ENCODE results near the gene MRPL19. TPM values are rescaled to one million over a fixed set of nuclear protein-coding genes. Genes with fewer than 3 reads are reported as not detected.

MRPL19 gene
- total and polyA plus RNA-seq, 9 donors: 11.9 to 46.8 (median 32.5) TPM

DNA sequence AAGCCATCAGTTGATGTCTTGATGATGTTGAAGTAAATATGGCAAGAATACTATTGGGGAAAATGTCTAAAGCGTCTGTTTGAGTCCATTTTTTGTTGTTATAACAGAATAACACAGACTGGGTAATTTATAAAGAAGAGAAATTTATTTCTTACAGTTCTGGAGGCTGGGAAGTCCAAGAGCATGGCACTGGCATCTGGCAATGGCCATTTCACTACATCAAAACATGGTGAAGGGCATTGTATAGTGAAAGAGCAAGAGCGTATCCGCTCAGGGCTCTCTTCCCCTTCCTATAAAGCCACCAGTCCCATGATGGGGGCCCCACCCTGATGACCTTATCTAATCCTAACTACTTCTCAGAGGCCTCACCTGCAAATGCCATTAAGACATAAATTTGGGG is 29.6 kb upstream of the MRPL19 start:
- TF ChIP-seq, protein P1, sequence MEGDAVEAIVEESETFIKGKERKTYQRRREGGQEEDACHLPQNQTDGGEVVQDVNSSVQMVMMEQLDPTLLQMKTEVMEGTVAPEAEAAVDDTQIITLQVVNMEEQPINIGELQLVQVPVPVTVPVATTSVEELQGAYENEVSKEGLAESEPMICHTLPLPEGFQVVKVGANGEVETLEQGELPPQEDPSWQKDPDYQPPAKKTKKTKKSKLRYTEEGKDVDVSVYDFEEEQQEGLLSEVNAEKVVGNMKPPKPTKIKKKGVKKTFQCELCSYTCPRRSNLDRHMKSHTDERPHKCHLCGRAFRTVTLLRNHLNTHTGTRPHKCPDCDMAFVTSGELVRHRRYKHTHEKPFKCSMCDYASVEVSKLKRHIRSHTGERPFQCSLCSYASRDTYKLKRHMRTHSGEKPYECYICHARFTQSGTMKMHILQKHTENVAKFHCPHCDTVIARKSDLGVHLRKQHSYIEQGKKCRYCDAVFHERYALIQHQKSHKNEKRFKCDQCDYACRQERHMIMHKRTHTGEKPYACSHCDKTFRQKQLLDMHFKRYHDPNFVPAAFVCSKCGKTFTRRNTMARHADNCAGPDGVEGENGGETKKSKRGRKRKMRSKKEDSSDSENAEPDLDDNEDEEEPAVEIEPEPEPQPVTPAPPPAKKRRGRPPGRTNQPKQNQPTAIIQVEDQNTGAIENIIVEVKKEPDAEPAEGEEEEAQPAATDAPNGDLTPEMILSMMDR (IDR thresholded peaks at IDR 0.05): no peak
- TF ChIP-seq POLR2A (IDR thresholded peaks at IDR 0.05) (no peak), EP300 (IDR thresholded peaks at IDR 0.05) (no peak)
- no peak for DNase-seq
- H3K27me3 ChIP-seq: no peaks in the 10 kb centered on the region
- no peaks in the 10 kb centered on the region for H3K4me1 ChIP-seq (ENCODE audit: insufficient read depth)
- H3K4me3 ChIP-seq: no peak overlapping the region
- intact Hi-C loops (cut with DNase I): no loop called here
- no peaks in the 10 kb centered on the region for H3K9me3 ChIP-seq
- H3K27ac ChIP-seq: no peak overlapping the region
- no peaks in the 10 kb centered on the region for H3K36me3 ChIP-seq
- 96 to 99% (median 97%) methylated on average over 3 of the region's 3 CpGs for WGBS, 3 donors

DNA sequence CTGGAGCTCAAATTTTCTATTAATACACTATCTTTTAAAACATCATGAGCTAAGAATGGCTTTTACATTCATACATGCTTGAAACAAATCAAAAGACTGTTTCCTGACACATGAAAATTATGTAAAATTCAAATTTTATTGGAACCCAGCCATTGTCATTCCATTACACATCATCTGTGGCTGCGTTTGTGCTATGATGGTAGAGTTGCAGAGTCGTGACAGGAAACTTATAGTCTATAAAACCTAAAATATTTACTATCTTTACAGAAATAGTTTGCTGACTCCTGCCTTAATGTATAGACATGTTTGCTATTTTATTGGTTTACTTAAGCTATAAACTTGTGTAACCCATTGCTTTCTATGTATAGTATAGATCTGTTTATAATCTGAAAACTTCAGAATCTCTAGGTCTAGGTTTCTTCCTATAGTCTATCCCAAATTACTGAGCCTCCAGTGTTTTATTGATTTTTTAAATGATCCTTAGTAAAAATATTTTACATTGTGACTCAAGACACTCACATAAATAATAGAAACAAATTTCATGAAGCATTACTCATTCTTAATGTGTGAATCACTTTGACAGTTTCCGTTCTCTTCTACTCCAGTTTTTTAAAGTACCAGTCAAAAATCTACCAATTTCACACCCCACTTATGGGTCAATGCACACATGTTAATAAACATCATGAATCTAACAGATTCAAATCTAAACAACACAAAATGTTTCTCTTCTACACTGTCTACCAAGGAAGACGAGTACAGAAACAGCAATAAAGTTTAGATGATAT is 26.4 kb upstream of the MRPL19 start:
- H3K27ac ChIP-seq: no peak overlapping the region
- no peaks in the 10 kb centered on the region for H3K36me3 ChIP-seq
- WGBS, 3 donors: 77 to 85% (median 80%) methylated on average over 4 of the region's 4 CpGs
- intact Hi-C loops (cut with DNase I): no loop called here
- no peaks in the 10 kb centered on the region for H3K9me3 ChIP-seq
- no peak overlapping the region for H3K4me3 ChIP-seq
- no peaks in the 10 kb centered on the region for H3K4me1 ChIP-seq (ENCODE audit: insufficient read depth)
- H3K27me3 ChIP-seq: no peaks in the 10 kb centered on the region
- DNase-seq: no peak
- TF ChIP-seq, protein P1 (IDR thresholded peaks at IDR 0.05): no peak
- no peak for TF ChIP-seq EP300 (IDR thresholded peaks at IDR 0.05)

DNA sequence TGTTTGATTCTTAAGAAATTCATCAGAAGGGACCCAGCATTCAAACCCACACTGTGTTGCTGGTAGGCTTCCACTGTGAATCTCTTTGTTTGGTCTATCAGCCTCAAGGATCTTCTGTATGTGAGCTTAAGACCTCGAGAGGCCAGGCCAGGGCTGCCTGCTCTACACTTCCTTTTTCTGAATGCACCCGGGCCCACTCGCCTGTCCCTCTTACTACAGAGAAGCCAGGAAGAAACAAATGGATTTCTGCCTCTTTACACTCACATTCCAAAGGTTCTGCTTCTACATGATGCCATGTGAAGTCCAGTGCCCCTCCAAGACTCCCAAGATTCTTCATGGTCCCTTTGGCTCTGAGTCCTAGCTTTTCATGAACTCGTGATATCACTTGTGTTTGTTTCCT is 25.4 kb upstream of the MRPL19 start:
- TF ChIP-seq POLR2A (IDR thresholded peaks at IDR 0.05) (no peak), EP300 (IDR thresholded peaks at IDR 0.05) (no peak)
- TF ChIP-seq, protein P1 (IDR thresholded peaks at IDR 0.05): no peak
- H3K4me3 ChIP-seq: no peak overlapping the region
- H3K9me3 ChIP-seq: no peaks in the 10 kb centered on the region
- no peak for DNase-seq
- WGBS, 3 donors: 87 to 91% (median 87%) methylated on average over 4 of the region's 4 CpGs
- no peak overlapping the region for H3K27ac ChIP-seq
- H3K4me1 ChIP-seq (ENCODE audit: insufficient read depth): no peaks in the 10 kb centered on the region
- H3K27me3 ChIP-seq: no peaks in the 10 kb centered on the region
- intact Hi-C loops (cut with DNase I): no loop called here
- no peaks in the 10 kb centered on the region for H3K36me3 ChIP-seq

DNA sequence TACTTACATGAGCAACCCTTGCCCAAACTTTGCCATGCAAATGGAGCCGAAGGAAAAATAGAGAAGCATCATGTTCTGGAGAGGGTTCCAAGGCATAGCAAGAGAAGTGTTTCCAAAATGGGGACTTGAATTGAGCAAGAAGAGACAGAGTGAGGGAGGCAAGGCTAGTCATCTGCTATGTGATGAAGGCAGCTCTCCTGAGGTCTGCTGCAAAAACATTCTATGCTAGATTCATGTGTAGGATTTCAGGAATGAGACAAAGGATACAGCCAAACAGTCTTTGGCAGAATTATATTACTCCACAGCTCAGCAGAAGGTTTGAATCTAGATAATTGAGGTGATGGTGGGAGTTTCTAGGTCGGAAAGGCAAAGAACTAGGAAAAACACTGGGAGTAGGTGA is 24.1 kb upstream of the MRPL19 start:
- Histone ChIP-seq H3K27me3 (no peaks in the 10 kb centered on the region), H3K27ac (no peak overlapping the region), H3K36me3 (no peaks in the 10 kb centered on the region), H3K4me3 (no peak overlapping the region), H3K4me1 (ENCODE audit: insufficient read depth) (no peaks in the 10 kb centered on the region), H3K9me3 (no peaks in the 10 kb centered on the region)
- DNase-seq: no peak
- intact Hi-C loops (cut with DNase I): no loop called here
- WGBS, 3 donors: 41 to 73% (median 48%) methylated on average over 2 of the region's 2 CpGs
- TF ChIP-seq EP300 (IDR thresholded peaks at IDR 0.05): no peak
- no peak for TF ChIP-seq POLR2A (IDR thresholded peaks at IDR 0.05)

DNA sequence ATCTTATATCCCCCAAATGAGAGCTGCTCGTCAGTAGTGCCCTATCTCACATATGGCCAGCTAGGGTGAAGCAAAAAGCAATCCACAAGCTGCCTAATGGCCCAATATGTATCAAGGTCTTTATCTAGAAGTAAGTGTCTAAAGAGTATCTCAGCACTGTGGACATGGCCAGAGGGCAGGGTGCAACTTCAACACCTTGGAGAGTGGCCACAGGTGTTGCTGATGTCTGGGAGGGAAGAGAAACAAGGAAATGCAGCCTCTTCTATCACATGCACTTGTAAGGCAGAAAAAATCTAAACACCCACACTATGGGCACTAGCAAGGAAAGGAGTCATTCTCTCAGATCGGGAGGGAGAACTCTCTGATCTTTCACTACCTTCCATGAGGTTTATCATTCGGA is 23.7 kb upstream of the MRPL19 start:
- H3K27me3 ChIP-seq: no peaks in the 10 kb centered on the region
- no peak for DNase-seq
- no peaks in the 10 kb centered on the region for H3K4me1 ChIP-seq (ENCODE audit: insufficient read depth)
- no peaks in the 10 kb centered on the region for H3K36me3 ChIP-seq
- 67 to 81% (median 78%) methylated on average over 3 of the region's 3 CpGs for WGBS, 3 donors
- no peak overlapping the region for H3K27ac ChIP-seq
- H3K4me3 ChIP-seq: no peak overlapping the region
- no peaks in the 10 kb centered on the region for H3K9me3 ChIP-seq
- intact Hi-C loops (cut with DNase I): no loop called here
- TF ChIP-seq EP300 (IDR thresholded peaks at IDR 0.05) (no peak), POLR2A (IDR thresholded peaks at IDR 0.05) (no peak)
- TF ChIP-seq, protein P1 (IDR thresholded peaks at IDR 0.05): no peak

Measured in ovary (tissue), 9 donors.